HG03025 (cell line): ENCODE results near the gene ATP8B3.

Source experiments
- ATAC-seq: cut with Tn5 transposase; IDR thresholded peaks from one replicate; pipeline ENCODE4 v1.9.1; 2021; ENCODE audit warnings: mild to moderate bottlenecking, moderate library complexity; ENCODE audit not compliant: unreplicated experiment, low FRiP score

ATP8B3 gene

GRCh38 chr19:1811942-1812425 is at the start of gene ATP8B3:
TSS of gene ATP8B3 (minus strand) at chr19:1812276. CDS start at chr19:1811736, 540 bp downstream.
- ATAC-seq, result no peak

- no peak for ATAC-seq
Observed at GRCh38 chr19:1861599-1862031, 49.5 kb upstream of the ATP8B3 start.

- ATAC-seq, result no peak
Observed at GRCh38 chr19:1860821-1861598, 48.9 kb upstream of the ATP8B3 start.

GRCh38 chr19:1860042-1860775 is 48.1 kb upstream of the ATP8B3 start:
- no peak for ATAC-seq

GRCh38 chr19:1859331-1859781 is 47.3 kb upstream of the ATP8B3 start:
- no peak for ATAC-seq

- ATAC-seq, result no peak
Observed at GRCh38 chr19:1858412-1859081, 46.5 kb upstream of the ATP8B3 start.

GRCh38 chr19:1857648-1858326 is 45.7 kb upstream of the ATP8B3 start:
- no peak for ATAC-seq

GRCh38 chr19:1856698-1857603 is 44.9 kb upstream of the ATP8B3 start:
- ATAC-seq, result no peak

GRCh38 chr19:1856345-1856697 is 44.2 kb upstream of the ATP8B3 start:
- ATAC-seq, result no peak

- ATAC-seq, result no peak
Observed at GRCh38 chr19:1855828-1856255, 43.8 kb upstream of the ATP8B3 start.

- ATAC-seq, result no peak
Observed at GRCh38 chr19:1855040-1855827, 43.2 kb upstream of the ATP8B3 start.

GRCh38 chr19:1854542-1855039 is 42.5 kb upstream of the ATP8B3 start:
- ATAC-seq, result no peak

- no peak for ATAC-seq
Observed at GRCh38 chr19:1854039-1854541, 42.0 kb upstream of the ATP8B3 start.

GRCh38 chr19:1853295-1854038 is 41.4 kb upstream of the ATP8B3 start:
- ATAC-seq, result no peak

GRCh38 chr19:1852581-1853128 is 40.6 kb upstream of the ATP8B3 start:
- no peak for ATAC-seq

GRCh38 chr19:1851654-1852580 is 39.8 kb upstream of the ATP8B3 start:
- no peak for ATAC-seq
